Calu3 (cell line): Measurements from ENCODE around the gene MAML3. TPM values are rescaled to one million over a fixed set of nuclear protein-coding genes. Genes with fewer than 3 reads are reported as not detected.

Experiments used
- BruUV-seq: library from RNA; stranded (reverse); fragments of 400-500 nt; replicated peaks from 2 replicates; lab custom pipeline; 2021; lab: Mats Ljungman, UMichigan
- CTCF ChIA-PET: fragments of 300-600 bp; sonication (Branson Sonifier 250); formaldehyde crosslinking; loops from one replicate; lab custom pipeline; 2022; ENCODE audit warnings: antibody characterized with exemption; lab: Charles Lee
- DNase-seq: peaks from one replicate; pipeline ENCODE4 v3.0.0; 2022
- H3K27ac Mint-ChIP-seq: one replicate; pipeline ENCODE4 v1.8.0; 2022; ENCODE audit warnings: mixed read lengths; ENCODE audit not compliant: unreplicated experiment
- H3K27me3 Mint-ChIP-seq: one replicate; pipeline ENCODE4 v1.8.0; 2022; ENCODE audit warnings: mixed read lengths; ENCODE audit not compliant: unreplicated experiment
- H3K36me3 Mint-ChIP-seq: one replicate; pipeline ENCODE4 v1.8.0; 2022; ENCODE audit warnings: mild to moderate bottlenecking, moderate library complexity, mixed read lengths; ENCODE audit not compliant: insufficient read depth, unreplicated experiment
- H3K4me1 Mint-ChIP-seq: one replicate; pipeline ENCODE4 v1.8.0; 2022; ENCODE audit warnings: mild to moderate bottlenecking, low read depth, mixed read lengths; ENCODE audit not compliant: unreplicated experiment
- H3K4me3 Mint-ChIP-seq: one replicate; pipeline ENCODE4 v1.8.0; 2022; ENCODE audit warnings: mild to moderate bottlenecking, low read depth, moderate library complexity, mixed read lengths; ENCODE audit not compliant: unreplicated experiment
- H3K9me3 Mint-ChIP-seq: one replicate; pipeline ENCODE4 v1.8.0; 2022; ENCODE audit warnings: low read depth, mixed read lengths; ENCODE audit not compliant: unreplicated experiment
- intact Hi-C: fragments of 100-400 bp; cut with micrococcal nuclease; formaldehyde crosslinking; loops from one replicate; pipeline ENCODE4 v1.10.0; 2022; ENCODE audit not compliant: unreplicated experiment
- total RNA-seq: library from RNA; stranded (reverse); gene quantifications from 2 replicates; pipeline ENCODE4 v1.2.3, GENCODE V29; 2022
- TF ChIP-seq, protein P1 (sequence below): fragments of 200-600 bp; IDR thresholded peaks from one replicate; pipeline ENCODE4 v1.8.0; 2022; ENCODE audit warnings: antibody characterized with exemption; ENCODE audit not compliant: unreplicated experiment

MAML3 gene
- total RNA-seq, 1 experiment from 2014 or later = 4.0 TPM

- Mint-ChIP-seq H3K9me3 (no peaks in the 10 kb centered on the region), H3K27me3 (no peaks in the 10 kb centered on the region), H3K27ac (no peak overlapping the region), H3K4me1 (peaks cover 9% of the 10 kb centered on the region), H3K36me3 (no peaks in the 10 kb centered on the region), H3K4me3 (no peak overlapping the region)
- BruUV-seq = no TSS peak
- intact Hi-C loops = loop anchor here (10.0 kb wide), 2 partner anchors 516 to 586 kb away; no protein-coding TSS in a partner anchor
- no peak for DNase-seq
- CTCF ChIA-PET = interaction anchor here (0.6 kb wide), 1 partner anchor 514 kb away, joined by 3 read pairs; no protein-coding TSS in a partner anchor
- TF ChIP-seq, protein P1, sequence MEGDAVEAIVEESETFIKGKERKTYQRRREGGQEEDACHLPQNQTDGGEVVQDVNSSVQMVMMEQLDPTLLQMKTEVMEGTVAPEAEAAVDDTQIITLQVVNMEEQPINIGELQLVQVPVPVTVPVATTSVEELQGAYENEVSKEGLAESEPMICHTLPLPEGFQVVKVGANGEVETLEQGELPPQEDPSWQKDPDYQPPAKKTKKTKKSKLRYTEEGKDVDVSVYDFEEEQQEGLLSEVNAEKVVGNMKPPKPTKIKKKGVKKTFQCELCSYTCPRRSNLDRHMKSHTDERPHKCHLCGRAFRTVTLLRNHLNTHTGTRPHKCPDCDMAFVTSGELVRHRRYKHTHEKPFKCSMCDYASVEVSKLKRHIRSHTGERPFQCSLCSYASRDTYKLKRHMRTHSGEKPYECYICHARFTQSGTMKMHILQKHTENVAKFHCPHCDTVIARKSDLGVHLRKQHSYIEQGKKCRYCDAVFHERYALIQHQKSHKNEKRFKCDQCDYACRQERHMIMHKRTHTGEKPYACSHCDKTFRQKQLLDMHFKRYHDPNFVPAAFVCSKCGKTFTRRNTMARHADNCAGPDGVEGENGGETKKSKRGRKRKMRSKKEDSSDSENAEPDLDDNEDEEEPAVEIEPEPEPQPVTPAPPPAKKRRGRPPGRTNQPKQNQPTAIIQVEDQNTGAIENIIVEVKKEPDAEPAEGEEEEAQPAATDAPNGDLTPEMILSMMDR = no peak
Measured at GRCh38 chr4:139738846-139739613, 415.0 kb downstream of the MAML3 start.

- DNase-seq = no peak
- Mint-ChIP-seq H3K27ac (no peak overlapping the region), H3K4me1 (peaks cover 9% of the 10 kb centered on the region), H3K36me3 (no peaks in the 10 kb centered on the region), H3K4me3 (no peak overlapping the region), H3K27me3 (no peaks in the 10 kb centered on the region), H3K9me3 (no peaks in the 10 kb centered on the region)
- intact Hi-C loops = loop anchor here (10.0 kb wide), 2 partner anchors 518 to 588 kb away; no protein-coding TSS in a partner anchor
- TF ChIP-seq, protein P1 = no peak
- no TSS peak for BruUV-seq
- CTCF ChIA-PET = interaction anchor here (0.6 kb wide), 1 partner anchor 322 kb away, joined by 3 read pairs; no protein-coding TSS in a partner anchor
Measured at GRCh38 chr4:139736661-139737060, 417.3 kb downstream of the MAML3 start.

GRCh38 chr4:139736274-139736660, 417.7 kb downstream of the MAML3 start:
- DNase-seq = no peak
- H3K4me1 Mint-ChIP-seq = peaks cover 9% of the 10 kb centered on the region
- TF ChIP-seq, protein P1 = no peak
- no peaks in the 10 kb centered on the region for H3K9me3 Mint-ChIP-seq
- H3K27ac Mint-ChIP-seq = no peak overlapping the region
- CTCF ChIA-PET = interaction anchor here (0.6 kb wide), 1 partner anchor 322 kb away, joined by 3 read pairs; no protein-coding TSS in a partner anchor
- no TSS peak for BruUV-seq
- intact Hi-C loops = loop anchor here (10.0 kb wide), 2 partner anchors 519 to 589 kb away; no protein-coding TSS in a partner anchor
- H3K27me3 Mint-ChIP-seq = no peaks in the 10 kb centered on the region
- H3K4me3 Mint-ChIP-seq = no peak overlapping the region
- H3K36me3 Mint-ChIP-seq = no peaks in the 10 kb centered on the region

- Mint-ChIP-seq H3K4me1 (peaks cover 6% of the 10 kb centered on the region), H3K36me3 (no peaks in the 10 kb centered on the region), H3K4me3 (peak overlapping the region; percentile 59), H3K27ac (no peak overlapping the region), H3K27me3 (no peaks in the 10 kb centered on the region), H3K9me3 (no peaks in the 10 kb centered on the region)
- intact Hi-C loops = loop anchor here (10.0 kb wide), 2 partner anchors 519 to 589 kb away; no protein-coding TSS in a partner anchor
- CTCF ChIA-PET = interaction anchor here (0.6 kb wide), 1 partner anchor 323 kb away, joined by 3 read pairs; no protein-coding TSS in a partner anchor
- DNase-seq = no peak
- TF ChIP-seq, protein P1 = no peak
- no TSS peak for BruUV-seq
Measured at GRCh38 chr4:139735381-139736273, 418.4 kb downstream of the MAML3 start.
